ENCODE results near the gene EDARADD. TPM values are rescaled to one million over a fixed set of nuclear protein-coding genes. Genes with fewer than 3 reads are reported as not detected.

EDARADD gene
- total RNA-seq, 1 experiment from 2014 or later: 0.65 TPM

DNA sequence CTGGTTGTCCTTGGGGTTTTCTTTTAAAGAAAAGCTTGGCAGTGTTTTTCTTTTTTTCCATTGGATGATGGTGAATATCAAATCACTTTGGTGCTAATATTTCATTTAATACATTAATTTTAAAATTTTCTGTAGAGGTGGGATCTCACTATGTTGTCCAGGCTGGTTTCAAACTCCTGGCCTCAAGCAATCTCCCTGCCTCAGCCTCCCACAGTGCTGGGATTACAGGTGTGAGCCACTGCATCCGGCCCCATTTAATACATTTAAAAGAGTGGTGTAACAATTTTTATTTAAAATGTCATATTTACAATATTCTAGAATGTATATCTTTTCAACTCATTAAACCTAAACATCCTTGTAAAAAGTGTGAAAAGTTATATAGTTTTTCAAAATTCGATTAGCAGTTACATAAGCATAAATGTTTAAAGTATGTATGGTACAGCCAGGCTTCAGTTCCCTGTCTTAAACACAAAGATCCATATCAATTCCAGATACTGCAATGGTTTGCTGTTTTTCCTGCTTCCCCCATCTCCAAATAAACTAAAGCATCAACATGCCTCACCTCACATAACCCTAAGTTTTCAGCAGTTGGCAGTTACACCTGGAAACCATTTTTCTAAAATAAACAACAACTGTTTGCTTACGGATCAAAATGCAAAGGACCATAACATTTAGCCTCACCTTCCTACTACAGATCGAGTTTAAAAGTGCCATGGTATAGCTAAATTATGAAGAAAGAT lies 120.8 kb downstream of the EDARADD start:
- POLR2A ChIA-PET: interaction anchor here (0.6 to 3.6 kb wide), 8 partner anchors 9 to 596 kb away, joined by 3 to 18 read pairs (median 4); partner anchors contain the start of genes ERO1B and LGALS8
- BruUV-seq (replicated peaks): no TSS peak
- CTCF ChIA-PET: interaction anchor here (0.6 to 2.3 kb wide), 6 partner anchors 11 to 882 kb away, joined by 3 to 9 read pairs (median 3); no protein-coding TSS in a partner anchor
- Mint-ChIP-seq H3K27me3 (ENCODE audit: insufficient read depth, unreplicated experiment) (no peaks in the 10 kb centered on the region), H3K36me3 (ENCODE audit: insufficient read depth, unreplicated experiment) (no peaks in the 10 kb centered on the region), H3K4me3 (ENCODE audit: unreplicated experiment) (no peak overlapping the region), H3K9me3 (ENCODE audit: unreplicated experiment) (no peaks in the 10 kb centered on the region), H3K4me1 (ENCODE audit: insufficient read depth, unreplicated experiment) (peaks cover 19% of the 10 kb centered on the region), H3K27ac (ENCODE audit: low read depth, unreplicated experiment) (no peak overlapping the region)
- TF ChIP-seq, protein P1, sequence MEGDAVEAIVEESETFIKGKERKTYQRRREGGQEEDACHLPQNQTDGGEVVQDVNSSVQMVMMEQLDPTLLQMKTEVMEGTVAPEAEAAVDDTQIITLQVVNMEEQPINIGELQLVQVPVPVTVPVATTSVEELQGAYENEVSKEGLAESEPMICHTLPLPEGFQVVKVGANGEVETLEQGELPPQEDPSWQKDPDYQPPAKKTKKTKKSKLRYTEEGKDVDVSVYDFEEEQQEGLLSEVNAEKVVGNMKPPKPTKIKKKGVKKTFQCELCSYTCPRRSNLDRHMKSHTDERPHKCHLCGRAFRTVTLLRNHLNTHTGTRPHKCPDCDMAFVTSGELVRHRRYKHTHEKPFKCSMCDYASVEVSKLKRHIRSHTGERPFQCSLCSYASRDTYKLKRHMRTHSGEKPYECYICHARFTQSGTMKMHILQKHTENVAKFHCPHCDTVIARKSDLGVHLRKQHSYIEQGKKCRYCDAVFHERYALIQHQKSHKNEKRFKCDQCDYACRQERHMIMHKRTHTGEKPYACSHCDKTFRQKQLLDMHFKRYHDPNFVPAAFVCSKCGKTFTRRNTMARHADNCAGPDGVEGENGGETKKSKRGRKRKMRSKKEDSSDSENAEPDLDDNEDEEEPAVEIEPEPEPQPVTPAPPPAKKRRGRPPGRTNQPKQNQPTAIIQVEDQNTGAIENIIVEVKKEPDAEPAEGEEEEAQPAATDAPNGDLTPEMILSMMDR (IDR thresholded peaks at IDR 0.05; ENCODE audit: unreplicated experiment): no peak
- no peak for DNase-seq (ENCODE audit: unreplicated experiment)
- intact Hi-C loops (cut with micrococcal nuclease): no loop called here

DNA sequence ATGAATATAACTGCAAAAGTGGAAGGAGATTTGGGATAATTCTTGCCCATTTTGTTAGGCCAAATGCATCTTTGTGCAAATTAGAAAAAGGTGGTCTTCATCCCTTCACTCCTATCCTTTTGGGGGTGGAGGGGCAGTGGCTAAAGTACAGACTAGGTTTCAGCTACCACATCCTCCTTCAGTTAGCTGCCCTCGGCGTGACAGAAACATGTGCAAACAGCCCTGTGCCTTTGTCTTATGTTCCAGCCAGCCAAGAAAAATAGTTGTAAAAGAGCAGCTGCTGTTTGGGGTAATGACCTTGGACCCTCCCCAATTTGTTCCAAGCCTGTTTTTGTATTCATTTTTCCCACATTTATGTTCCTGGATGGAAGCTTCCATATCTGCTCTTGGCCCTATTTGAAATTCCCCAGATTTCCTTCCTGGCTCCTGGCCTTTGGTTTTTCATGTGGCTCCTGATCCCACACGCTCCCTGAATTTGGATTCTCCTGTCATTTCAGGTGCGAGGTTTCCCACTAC lies 121.4 kb downstream of the EDARADD start:
- Mint-ChIP-seq H3K4me1 (ENCODE audit: insufficient read depth, unreplicated experiment) (peaks cover 19% of the 10 kb centered on the region), H3K4me3 (ENCODE audit: unreplicated experiment) (no peak overlapping the region), H3K36me3 (ENCODE audit: insufficient read depth, unreplicated experiment) (no peaks in the 10 kb centered on the region), H3K27me3 (ENCODE audit: insufficient read depth, unreplicated experiment) (no peaks in the 10 kb centered on the region), H3K27ac (ENCODE audit: low read depth, unreplicated experiment) (no peak overlapping the region), H3K9me3 (ENCODE audit: unreplicated experiment) (no peaks in the 10 kb centered on the region)
- ChIA-PET POLR2A (interaction anchor here (0.6 to 3.6 kb wide), 9 partner anchors 8 to 596 kb away, joined by 3 to 18 read pairs (median 4); partner anchors contain the start of genes ERO1B and LGALS8), CTCF (interaction anchor here (0.6 to 2.3 kb wide), 5 partner anchors 11 to 882 kb away, joined by 3 to 9 read pairs (median 3); no protein-coding TSS in a partner anchor)
- intact Hi-C loops (cut with micrococcal nuclease): no loop called here
- no peak for DNase-seq (ENCODE audit: unreplicated experiment)
- TF ChIP-seq, protein P1 (IDR thresholded peaks at IDR 0.05; ENCODE audit: unreplicated experiment): no peak
- no TSS peak for BruUV-seq (replicated peaks)

GRCh38 chr1:236516929-236517704 lies 123.0 kb downstream of the EDARADD start:
- TF ChIP-seq, protein P1 (IDR thresholded peaks at IDR 0.05; ENCODE audit: unreplicated experiment): no peak
- POLR2A ChIA-PET: interaction anchor here (0.6 to 3.6 kb wide), 18 partner anchors 7 to 1952 kb away, joined by 3 to 18 read pairs (median 4); partner anchors contain the start of genes B3GALNT2, HEATR1 and LGALS8
- Mint-ChIP-seq H3K4me1 (ENCODE audit: insufficient read depth, unreplicated experiment) (peaks cover 19% of the 10 kb centered on the region), H3K27me3 (ENCODE audit: insufficient read depth, unreplicated experiment) (no peaks in the 10 kb centered on the region), H3K9me3 (ENCODE audit: unreplicated experiment) (no peaks in the 10 kb centered on the region), H3K36me3 (ENCODE audit: insufficient read depth, unreplicated experiment) (no peaks in the 10 kb centered on the region), H3K4me3 (ENCODE audit: unreplicated experiment) (peak overlapping the region; percentile 37), H3K27ac (ENCODE audit: low read depth, unreplicated experiment) (peak overlapping the region; percentile 68)
- CTCF ChIA-PET: interaction anchor here (0.6 to 2.3 kb wide), 9 partner anchors 9 to 1242 kb away, joined by 3 to 9 read pairs (median 4); no protein-coding TSS in a partner anchor
- DNase-seq (ENCODE audit: unreplicated experiment): peak; percentile 76
- intact Hi-C loops (cut with micrococcal nuclease): loop anchor here (2.0 kb wide), 1 partner anchor 236 kb away; the partner anchor contains the start of gene ERO1B
- no TSS peak for BruUV-seq (replicated peaks)

All from MCF 10A (cell line).